ENCODE results near the gene ETV2. TPM values are rescaled to one million over a fixed set of nuclear protein-coding genes. Genes with fewer than 3 reads are reported as not detected.

ETV2 gene
- total RNA-seq, 1 donor from 2014 or later: not detected

DNA sequence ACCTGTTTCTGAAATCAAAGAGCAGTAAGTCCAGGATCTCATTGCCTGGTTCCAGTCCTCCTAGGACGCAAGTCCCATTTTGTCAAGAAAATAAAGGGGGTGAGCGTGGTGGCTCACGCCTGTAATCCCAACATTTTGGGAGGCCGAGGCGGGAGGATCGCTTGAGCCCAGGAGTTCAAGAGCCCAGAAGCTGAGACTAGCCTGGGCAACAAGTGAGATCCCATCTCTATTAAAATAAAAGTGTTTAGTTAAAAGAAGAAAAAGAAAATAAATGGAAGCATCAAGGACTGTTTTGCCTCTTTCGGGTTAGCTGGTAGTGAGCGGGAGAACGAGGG is 29.4 kb upstream of the ETV2 start:
- Mint-ChIP-seq H3K27me3 (no peaks in the 10 kb centered on the region), H3K4me1 (peaks cover 48% of the 10 kb centered on the region), H3K36me3 (ENCODE audit: low read depth) (peaks cover 12% of the 10 kb centered on the region), H3K9me3 (peaks cover 4% of the 10 kb centered on the region), H3K27ac (peak overlapping the region; percentile 93), H3K4me3 (peak overlapping the region; percentile 87)
- CTCF ChIA-PET: interaction anchor here (0.9 to 1.0 kb wide), 3 partner anchors 31 to 102 kb away, joined by 3 to 4 read pairs (median 3); no protein-coding TSS in a partner anchor
- no peak for ATAC-seq (ENCODE audit: low read depth)
- POLR2A ChIA-PET: interaction anchor here (1.0 to 2.0 kb wide), 9 partner anchors 10 to 161 kb away, joined by 3 to 19 read pairs (median 6); partner anchors contain the start of genes COX6B1, ETV2, IGFLR1 and RBM42
- TF ChIP-seq, protein P1, sequence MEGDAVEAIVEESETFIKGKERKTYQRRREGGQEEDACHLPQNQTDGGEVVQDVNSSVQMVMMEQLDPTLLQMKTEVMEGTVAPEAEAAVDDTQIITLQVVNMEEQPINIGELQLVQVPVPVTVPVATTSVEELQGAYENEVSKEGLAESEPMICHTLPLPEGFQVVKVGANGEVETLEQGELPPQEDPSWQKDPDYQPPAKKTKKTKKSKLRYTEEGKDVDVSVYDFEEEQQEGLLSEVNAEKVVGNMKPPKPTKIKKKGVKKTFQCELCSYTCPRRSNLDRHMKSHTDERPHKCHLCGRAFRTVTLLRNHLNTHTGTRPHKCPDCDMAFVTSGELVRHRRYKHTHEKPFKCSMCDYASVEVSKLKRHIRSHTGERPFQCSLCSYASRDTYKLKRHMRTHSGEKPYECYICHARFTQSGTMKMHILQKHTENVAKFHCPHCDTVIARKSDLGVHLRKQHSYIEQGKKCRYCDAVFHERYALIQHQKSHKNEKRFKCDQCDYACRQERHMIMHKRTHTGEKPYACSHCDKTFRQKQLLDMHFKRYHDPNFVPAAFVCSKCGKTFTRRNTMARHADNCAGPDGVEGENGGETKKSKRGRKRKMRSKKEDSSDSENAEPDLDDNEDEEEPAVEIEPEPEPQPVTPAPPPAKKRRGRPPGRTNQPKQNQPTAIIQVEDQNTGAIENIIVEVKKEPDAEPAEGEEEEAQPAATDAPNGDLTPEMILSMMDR (IDR thresholded peaks at IDR 0.05): no peak
- intact Hi-C loops (cut with micrococcal nuclease): loop anchor here (1.0 to 2.0 kb wide), 4 partner anchors 16 to 133 kb away; partner anchors contain the start of genes PSENEN, TMEM147 and U2AF1L4
- DNase-seq: peak; percentile 21

DNA sequence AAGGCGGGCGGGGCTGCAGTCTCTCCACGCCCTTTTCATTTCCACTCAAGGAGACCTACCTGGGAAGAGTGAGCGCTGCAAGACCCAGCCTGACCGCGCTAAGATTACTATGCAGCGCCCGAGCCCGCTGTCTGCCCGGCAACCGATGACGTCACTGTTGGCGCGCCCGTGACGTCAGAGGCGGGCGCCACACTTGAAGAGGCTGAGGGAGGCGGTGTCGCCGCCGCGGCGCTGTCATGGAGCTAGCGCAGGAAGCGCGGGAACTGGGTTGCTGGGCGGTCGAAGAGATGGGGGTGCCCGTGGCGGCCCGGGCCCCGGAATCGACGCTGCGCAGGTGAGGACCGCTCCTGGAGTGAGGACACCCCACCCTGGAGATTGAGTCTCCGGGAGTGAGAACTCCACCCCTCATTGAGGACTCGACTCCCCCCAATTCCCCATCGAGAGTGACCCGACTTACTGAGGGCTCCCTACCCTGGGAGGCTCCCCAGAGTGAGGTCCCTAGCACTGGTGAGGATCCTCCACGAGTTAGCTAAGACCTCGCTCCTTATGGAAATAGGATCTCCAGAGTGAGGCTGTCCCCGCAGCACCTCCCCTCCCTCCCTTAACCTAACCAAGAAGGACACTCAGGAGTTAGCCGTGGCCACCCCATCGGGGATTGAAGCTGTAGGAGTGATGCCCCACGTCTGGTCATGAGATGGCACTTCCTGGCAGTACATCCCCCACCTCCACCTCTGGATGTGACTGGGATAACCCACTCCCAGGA is 28.8 kb upstream of the ETV2 start, which contains the start of gene HAUS5:
Gene HAUS5, plus strand, starts transcription at position 177 of the 763 bp plus-strand sequence. Its CDS starts 60 bp downstream, at position 237.
- POLR2A ChIA-PET: interaction anchor here (0.6 to 2.0 kb wide), 13 partner anchors 10 to 374 kb away, joined by 3 to 19 read pairs (median 6); partner anchors contain the start of genes COX6B1, ETV2, IGFLR1 and RBM42
- DNase-seq: peak; percentile 99
- Mint-ChIP-seq H3K27me3 (no peaks in the 10 kb centered on the region), H3K4me3 (peak within 1 kb of the TSS; percentile 87), H3K4me1 (peaks cover 48% of the 10 kb centered on the region), H3K27ac (peak within 1 kb of the TSS; percentile 93), H3K36me3 (ENCODE audit: low read depth) (peaks cover 16% of the 10 kb centered on the region), H3K9me3 (peaks cover 2% of the 10 kb centered on the region)
- CTCF ChIA-PET: interaction anchor here (0.9 to 1.2 kb wide), 4 partner anchors 30 to 102 kb away, joined by 3 to 4 read pairs (median 3); no protein-coding TSS in a partner anchor
- intact Hi-C loops (cut with micrococcal nuclease): loop anchor here (1.0 to 2.0 kb wide), 4 partner anchors 16 to 132 kb away; partner anchors contain the start of genes PSENEN, TMEM147 and U2AF1L4
- ATAC-seq (ENCODE audit: low read depth): peak; percentile 78
- TF ChIP-seq, protein P1 (IDR thresholded peaks at IDR 0.05): no peak

DNA sequence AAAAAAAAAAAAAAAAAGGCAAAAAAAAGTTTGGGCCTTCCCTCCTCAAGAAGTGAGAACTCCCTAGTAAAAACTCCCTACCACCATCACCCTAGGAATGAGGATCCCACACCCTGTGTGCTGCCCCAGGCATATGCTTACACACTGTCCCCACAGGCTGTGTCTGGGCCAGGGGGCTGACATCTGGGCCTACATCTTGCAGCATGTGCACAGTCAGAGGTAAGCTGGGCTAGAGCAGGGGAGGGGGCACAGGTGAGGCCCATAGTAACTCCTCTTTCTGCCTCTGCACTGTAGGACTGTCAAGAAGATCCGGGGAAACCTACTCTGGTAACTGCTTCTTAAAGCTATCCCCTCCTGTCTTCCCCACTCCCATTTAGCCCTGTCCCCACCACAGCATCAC is 28.0 kb upstream of the ETV2 start:
- ATAC-seq (ENCODE audit: low read depth): no peak
- Mint-ChIP-seq H3K4me1 (peaks cover 43% of the 10 kb centered on the region), H3K4me3 (peak overlapping the region; percentile 87), H3K36me3 (ENCODE audit: low read depth) (peaks cover 20% of the 10 kb centered on the region), H3K27ac (no peak overlapping the region), H3K27me3 (no peaks in the 10 kb centered on the region), H3K9me3 (no peaks in the 10 kb centered on the region)
- TF ChIP-seq, protein P1 (IDR thresholded peaks at IDR 0.05): no peak
- ChIA-PET POLR2A (interaction anchor here (0.7 to 2.0 kb wide), 4 partner anchors 30 to 129 kb away, joined by 5 to 19 read pairs (median 7); partner anchors contain the start of gene IGFLR1), CTCF (interaction anchor here (1.2 kb wide), 1 partner anchor 65 kb away, joined by 3 read pairs; no protein-coding TSS in a partner anchor)
- DNase-seq: no peak
- intact Hi-C loops (cut with micrococcal nuclease): loop anchor here (2.0 kb wide), 1 partner anchor 131 kb away; the partner anchor contains the start of genes PSENEN and U2AF1L4

DNA sequence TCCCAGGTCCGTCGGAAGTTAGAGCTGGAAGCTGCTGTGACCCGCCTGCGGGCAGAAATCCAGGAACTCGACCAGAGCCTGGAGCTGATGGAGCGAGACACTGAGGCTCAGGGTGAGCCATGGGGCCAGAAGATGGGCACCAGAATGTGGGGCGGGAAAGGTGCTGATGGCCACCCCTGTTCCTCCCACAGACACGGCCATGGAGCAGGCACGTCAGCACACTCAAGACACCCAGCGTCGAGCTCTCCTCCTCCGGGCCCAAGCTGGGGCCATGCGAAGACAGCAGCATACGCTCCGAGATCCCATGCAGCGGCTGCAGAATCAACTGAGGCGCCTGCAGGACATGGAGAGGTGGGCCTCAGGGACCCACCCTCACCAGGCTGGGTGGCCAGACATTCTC is 26.5 kb upstream of the ETV2 start:
- no peaks in the 10 kb centered on the region for H3K27me3 Mint-ChIP-seq
- H3K4me1 Mint-ChIP-seq: peaks cover 32% of the 10 kb centered on the region
- no peak overlapping the region for H3K27ac Mint-ChIP-seq
- CTCF ChIA-PET: no interaction called here
- TF ChIP-seq, protein P1 (IDR thresholded peaks at IDR 0.05): no peak
- H3K9me3 Mint-ChIP-seq: no peaks in the 10 kb centered on the region
- peaks cover 28% of the 10 kb centered on the region for H3K36me3 Mint-ChIP-seq (ENCODE audit: low read depth)
- no peak for DNase-seq
- intact Hi-C loops (cut with micrococcal nuclease): no loop called here
- no peak overlapping the region for H3K4me3 Mint-ChIP-seq
- no peak for ATAC-seq (ENCODE audit: low read depth)
- POLR2A ChIA-PET: no interaction called here

DNA sequence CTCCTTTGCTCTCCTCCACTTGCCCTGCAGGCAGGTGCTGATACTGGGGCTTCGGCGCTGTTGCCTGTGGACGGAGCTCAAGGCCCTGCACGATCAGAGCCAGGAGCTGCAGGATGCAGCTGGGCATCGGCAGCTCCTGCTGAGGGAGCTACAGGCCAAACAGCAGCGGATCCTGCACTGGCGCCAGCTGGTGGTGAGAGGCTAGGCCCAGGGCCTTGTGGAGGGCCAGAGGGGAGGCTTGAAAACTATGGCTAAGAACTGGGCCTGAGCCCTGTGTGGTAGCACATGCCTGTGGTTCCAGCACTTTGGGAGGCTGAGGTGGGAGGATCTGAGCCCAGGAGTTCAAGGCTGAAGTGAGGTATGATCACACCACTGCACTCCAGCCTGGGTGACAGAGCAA is 22.7 kb upstream of the ETV2 start:
- H3K4me1 Mint-ChIP-seq: peaks cover 1% of the 10 kb centered on the region
- intact Hi-C loops (cut with micrococcal nuclease): no loop called here
- ChIA-PET POLR2A (interaction anchor here (0.6 kb wide), 1 partner anchor 25 kb away, joined by 4 read pairs; no protein-coding TSS in a partner anchor), CTCF (no interaction called here)
- H3K27ac Mint-ChIP-seq: no peak overlapping the region
- TF ChIP-seq, protein P1 (IDR thresholded peaks at IDR 0.05): no peak
- DNase-seq (no peak), ATAC-seq (ENCODE audit: low read depth) (no peak)
- H3K9me3 Mint-ChIP-seq: no peaks in the 10 kb centered on the region
- H3K27me3 Mint-ChIP-seq: no peaks in the 10 kb centered on the region
- peaks cover 48% of the 10 kb centered on the region for H3K36me3 Mint-ChIP-seq (ENCODE audit: low read depth)
- H3K4me3 Mint-ChIP-seq: no peak overlapping the region
